HG03521 (cell line): Measurements from ENCODE around the gene POFUT2.

ENCODE experiments used
- ATAC-seq: cut with Tn5 transposase; IDR thresholded peaks from one replicate; pipeline ENCODE4 v1.9.1; 2021; ENCODE audit warnings: mild to moderate bottlenecking, moderate library complexity; ENCODE audit not compliant: unreplicated experiment

POFUT2 gene

GRCh38 chr21:45226540-45227326, 61.0 kb downstream of the POFUT2 start:
- no peak for ATAC-seq

- no peak for ATAC-seq
These were observed 61.9 kb downstream of the POFUT2 start for GRCh38 chr21:45225741-45226327.

DNA sequence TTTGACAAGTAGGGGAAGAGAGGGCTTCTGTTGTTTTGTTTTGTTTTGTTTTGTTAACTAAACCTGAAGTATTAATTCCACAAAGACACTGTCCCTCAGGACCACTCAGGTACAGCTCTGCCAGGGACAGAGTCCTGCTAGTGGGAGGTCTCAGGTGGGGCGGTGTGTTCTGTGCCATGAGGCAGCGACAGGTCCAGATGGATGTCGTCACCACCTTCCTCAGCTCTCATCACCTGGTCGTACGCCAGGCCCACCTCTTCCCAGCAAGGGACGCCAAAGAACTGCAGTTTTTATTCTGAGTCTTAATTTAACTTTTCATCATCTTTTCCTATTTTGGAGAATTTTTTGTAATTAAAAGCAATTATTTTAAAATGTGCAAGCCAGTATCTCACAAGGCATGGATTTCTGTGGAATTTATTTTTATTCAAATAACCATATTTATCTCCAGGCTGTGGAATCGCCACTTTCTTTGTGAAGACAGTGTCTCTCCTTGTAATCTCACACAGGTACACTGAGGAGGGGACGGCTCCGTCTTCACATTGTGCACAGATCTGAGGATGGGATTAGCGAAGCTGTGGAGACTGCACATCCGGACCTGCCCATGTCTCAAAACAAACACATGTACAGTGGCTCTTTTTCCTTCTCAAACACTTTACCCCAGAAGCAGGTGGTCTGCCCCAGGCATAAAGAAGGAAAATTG, 62.5 kb downstream of the POFUT2 start:
- ATAC-seq: no peak

- ATAC-seq: no peak
These were observed 63.3 kb downstream of the POFUT2 start for GRCh38 chr21:45224189-45224938.

DNA sequence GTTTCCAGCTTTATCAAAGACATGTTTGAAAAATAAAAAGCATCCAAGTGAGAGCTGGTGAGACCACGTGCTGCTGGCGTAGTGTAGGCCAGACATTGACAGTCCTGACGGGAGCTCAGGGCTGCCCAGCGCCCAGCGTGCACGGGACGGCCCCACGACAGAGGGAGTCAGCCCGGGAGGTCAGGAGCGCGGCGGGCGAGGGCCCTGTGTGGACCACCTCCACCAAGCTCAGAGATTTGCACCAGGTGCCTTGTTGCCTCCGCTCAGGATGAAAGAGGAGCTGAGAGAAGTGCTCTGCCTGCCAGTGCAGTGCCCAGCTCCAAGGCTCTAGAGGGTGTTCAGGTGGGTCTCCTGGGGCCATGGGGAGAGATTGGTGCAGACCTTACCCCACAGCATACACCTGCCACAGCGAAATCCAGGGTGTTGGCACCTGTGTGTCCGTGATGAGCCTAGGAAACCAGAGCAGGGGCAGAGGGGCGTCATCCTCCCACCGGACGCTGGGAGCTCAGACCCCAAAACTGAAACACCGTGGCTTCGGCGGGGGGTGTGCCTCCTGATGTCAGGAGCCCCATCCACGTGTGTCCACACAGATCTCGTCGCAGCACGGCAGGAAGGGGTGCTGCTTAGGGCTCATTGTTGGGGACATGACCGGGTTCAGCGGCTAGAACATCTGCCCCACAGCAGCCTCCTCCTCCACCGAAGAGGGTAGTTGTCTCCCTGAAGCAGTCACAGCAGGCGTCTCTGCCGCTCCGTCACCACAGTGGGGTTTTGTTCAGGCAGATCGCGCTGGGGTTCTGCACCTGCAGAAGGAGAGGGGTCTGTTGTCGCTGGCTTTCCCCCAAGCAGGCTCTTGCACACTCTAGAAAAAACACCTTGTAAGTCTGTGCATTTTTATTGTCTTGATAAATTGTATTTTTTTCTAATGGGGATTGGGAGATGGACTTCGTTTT, 64.2 kb downstream of the POFUT2 start:
- no peak for ATAC-seq

GRCh38 chr21:45222001-45222400, 65.7 kb downstream of the POFUT2 start:
- ATAC-seq: no peak

- no peak for ATAC-seq
These were observed 66.8 kb downstream of the POFUT2 start for GRCh38 chr21:45220714-45221490.

- no peak for ATAC-seq
These were observed 67.6 kb downstream of the POFUT2 start for GRCh38 chr21:45220071-45220481.

GRCh38 chr21:45219517-45219916, 68.2 kb downstream of the POFUT2 start:
- ATAC-seq: no peak

- no peak for ATAC-seq
These were observed 70.7 kb downstream of the POFUT2 start for GRCh38 chr21:45217010-45217409.

GRCh38 chr21:45215213-45215612, 72.5 kb downstream of the POFUT2 start:
- ATAC-seq: no peak
